ENCODE measurements around the gene PGD.

- TF ChIP-seq CTCF (IDR thresholded peaks at IDR 0.05), result no peak
- no peak for TF ChIP-seq POLR2A (IDR thresholded peaks at IDR 0.05)
Measured at GRCh38 chr1:10407201-10407600, 8.3 kb downstream of the PGD start.

Measured in uterus (tissue), 2 donors.